Measurements from ENCODE around the gene DAB1.

DNA sequence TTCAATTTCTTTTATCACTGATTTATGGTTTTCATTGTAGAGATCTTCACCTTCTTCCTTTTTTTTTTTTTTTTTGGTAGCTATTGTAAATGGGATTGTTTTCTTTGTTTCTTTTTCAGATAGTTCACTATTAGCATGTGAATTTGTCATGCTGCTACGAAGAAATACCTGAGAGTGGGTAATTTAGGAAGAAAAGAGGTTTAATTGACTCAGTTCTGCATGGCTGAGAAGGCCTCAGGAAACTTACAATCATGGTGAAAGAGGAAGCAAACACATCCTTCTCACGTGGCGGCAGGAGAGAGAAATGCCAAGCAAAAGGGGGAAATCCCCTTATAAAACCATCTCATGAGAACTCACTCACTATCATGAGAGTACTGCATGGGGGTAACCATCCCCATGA, 66.4 kb downstream of the DAB1 start:
- TF ChIP-seq YY1 (IDR thresholded peaks at IDR 0.05; ENCODE audit: insufficient read depth, insufficient read length) (no peak), SUZ12 (IDR thresholded peaks at IDR 0.05; ENCODE audit: extremely low read depth, insufficient read depth, insufficient read length) (no peak), ZNF274 (IDR thresholded peaks at IDR 0.05; ENCODE audit: low read depth, low read length) (no peak)
